RKO (cell line): ENCODE data around the gene TTC4.

Experiments
- DNase-seq: peaks from one replicate; pipeline ENCODE4 v3.0.0-alpha.2; 2016; ENCODE audit warnings: low spot score

TTC4 gene, protein sequence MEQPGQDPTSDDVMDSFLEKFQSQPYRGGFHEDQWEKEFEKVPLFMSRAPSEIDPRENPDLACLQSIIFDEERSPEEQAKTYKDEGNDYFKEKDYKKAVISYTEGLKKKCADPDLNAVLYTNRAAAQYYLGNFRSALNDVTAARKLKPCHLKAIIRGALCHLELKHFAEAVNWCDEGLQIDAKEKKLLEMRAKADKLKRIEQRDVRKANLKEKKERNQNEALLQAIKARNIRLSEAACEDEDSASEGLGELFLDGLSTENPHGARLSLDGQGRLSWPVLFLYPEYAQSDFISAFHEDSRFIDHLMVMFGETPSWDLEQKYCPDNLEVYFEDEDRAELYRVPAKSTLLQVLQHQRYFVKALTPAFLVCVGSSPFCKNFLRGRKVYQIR

DNA sequence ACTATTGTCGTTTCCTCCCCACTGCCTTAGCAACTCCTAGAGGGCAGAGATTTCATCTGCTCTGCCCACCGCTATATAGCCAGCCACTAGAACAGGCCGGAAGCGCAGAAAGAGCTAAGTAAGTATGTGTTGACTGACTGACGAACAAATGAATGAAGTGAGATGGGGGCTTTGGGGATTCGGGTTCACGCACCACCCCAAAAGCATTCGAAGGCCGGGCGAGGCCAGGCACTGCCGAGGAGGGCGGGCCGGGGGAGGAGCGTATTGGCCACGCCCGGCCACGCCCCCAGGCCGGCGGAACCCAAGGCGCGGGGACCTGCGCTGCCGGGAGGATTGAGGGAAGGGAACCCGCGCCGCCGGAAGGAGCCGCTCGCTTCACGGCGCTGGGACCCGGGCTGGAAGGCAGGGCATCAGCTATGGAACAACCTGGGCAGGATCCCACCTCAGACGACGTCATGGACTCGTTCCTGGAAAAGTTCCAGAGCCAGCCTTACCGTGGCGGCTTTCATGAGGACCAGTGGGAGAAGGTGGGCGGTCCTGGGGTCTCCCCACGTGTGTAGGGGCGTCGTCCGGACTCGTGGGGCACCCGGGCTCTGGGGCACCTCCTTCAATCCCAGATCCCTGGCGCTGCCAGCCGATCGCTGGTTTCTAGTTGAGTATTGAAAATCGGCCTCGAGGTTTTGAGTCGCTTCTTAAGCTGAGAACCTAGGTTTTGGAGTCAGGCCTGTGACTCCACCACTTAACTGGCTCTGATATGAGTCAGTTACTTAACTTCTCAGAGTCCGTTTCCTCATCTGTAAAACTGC is at the start of gene TTC4:
TTC4 (plus strand) TSS at position 369 of the 806 bp plus-strand sequence; CDS start at position 417, 48 bp downstream.
- DNase-seq, result peak; percentile 87

DNA sequence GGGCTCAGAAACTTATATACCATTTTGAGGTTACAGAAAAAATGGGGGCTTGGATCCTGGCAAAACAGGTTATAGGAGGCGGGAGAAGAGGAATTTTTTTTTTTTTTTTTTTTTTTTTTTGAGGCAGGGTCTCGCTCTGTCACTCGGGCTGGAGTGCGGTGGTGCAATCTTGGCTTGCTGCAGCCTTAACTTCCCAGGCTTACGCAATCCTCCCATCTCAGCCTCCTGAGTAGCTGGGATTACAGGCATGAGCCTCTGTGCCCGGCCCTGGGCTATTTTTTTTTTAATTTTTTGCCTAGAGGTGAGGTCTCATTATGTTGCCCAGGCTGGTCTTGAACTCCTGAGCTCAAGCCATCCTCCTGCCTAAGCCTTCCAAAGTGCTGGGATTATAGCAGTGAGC is 49.3 kb upstream of the TTC4 start:
- DNase-seq, result no peak

DNA sequence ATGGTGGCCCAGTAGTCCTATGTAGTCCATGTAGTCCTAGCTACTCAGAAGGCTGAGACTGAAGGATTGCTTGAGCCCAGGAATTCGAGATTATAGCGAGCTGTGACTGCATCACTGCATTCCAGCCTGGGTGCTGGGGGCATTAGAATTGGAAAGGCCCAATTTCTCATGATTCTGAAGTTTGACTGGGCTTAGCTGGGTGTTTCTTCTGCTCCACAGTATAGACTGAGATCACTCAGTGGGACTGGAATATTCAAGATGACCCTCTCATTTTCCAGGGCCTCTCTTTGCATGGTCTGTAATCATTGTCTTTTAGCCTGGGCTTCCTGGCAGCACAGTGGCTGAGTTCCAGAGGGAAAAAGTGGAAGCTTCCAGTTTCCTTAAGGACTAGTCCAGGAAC is 47.9 kb upstream of the TTC4 start:
- DNase-seq, result no peak

DNA sequence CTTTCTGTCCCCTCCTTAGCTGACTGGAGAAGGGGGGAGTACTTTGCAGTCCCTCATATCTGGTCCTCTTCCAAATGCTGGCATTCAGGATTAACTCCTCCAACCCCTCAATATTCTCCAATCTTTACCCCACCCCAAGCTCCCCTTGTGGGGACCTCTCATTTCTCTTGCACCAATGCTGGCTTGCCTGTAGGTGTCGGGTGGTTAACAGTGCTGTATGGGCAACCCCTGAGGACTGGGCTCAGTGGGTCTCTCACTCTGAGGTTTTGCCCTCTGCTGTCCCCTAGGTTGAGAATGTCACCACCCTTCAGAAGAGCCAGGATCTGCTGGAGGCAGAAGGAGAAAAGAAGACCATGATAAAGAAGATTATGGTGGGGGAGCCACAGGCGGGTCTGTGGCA is 47.1 kb upstream of the TTC4 start:
- no peak for DNase-seq

DNA sequence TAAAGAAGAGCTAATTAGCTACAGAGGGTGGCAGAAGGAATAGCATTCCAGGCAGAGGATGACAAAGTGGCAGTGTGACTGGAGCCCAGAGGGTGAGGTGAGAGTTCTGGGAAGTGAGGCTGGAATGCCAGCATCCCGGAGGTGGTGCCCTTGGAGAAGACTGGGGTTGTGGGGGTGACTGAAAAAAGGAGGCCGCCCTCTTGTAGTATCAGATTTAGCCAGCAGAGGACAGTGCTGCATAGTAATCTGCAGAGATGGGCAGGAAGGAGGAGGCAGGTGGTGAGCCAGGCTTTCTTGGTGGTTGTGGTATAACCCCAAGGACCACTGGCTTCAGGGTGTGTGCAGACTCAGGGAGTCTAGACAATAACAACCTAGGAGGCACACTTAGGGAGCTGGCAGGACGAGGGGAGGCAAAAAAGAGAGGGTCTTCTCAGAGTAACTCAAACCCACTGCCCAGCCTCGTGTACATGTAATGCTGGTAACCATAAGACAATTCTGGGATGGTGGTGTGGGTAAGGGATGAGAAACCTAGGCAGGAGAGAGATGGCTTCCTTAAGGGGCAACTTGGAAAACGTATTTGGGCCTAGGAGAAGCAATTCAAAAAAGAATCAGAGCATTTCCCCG is 43.6 kb upstream of the TTC4 start:
- peak; percentile 67 for DNase-seq

DNA sequence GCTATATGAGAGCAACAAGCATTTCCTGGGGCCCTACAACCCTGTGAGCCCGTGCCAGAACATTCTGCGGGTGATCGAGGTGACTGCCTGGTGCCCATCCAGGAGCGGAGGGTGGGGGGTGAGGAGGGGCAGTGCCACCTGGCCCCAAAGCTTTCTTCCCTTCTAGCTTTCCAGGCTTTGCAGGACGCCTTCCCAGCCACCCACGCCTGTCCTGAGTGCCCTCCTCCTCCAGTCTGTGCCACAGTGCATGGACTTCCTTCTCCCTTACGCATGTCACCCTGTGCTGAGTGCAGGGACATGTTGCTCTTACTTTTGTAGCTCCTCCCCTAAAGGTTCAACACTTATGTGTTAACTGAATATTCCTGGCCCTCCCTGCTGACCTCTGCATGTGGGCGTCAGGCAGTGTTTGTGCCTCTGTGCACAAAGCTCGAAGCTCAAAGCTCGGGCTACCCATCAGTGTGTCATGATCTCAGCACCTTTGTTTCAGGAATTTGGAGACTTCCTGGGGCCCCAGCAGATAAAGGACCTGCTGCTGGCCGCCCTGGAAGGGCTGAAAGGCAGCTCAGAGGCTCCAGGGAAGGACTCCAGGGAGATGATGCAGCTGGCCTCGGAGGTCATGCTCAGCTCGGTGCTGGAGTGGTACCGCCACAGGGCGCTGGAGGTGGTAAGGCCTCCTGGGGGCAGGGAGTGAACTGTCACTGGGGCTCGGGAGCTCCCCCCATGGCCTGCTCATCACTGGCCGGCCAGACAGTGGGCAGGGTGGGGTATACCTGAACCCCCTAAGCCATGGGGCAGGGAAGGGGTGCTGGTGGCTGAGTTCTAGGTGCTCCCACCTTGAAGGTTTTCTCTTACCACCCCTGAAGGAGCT is 36.7 kb upstream of the TTC4 start:
- no peak for DNase-seq

DNA sequence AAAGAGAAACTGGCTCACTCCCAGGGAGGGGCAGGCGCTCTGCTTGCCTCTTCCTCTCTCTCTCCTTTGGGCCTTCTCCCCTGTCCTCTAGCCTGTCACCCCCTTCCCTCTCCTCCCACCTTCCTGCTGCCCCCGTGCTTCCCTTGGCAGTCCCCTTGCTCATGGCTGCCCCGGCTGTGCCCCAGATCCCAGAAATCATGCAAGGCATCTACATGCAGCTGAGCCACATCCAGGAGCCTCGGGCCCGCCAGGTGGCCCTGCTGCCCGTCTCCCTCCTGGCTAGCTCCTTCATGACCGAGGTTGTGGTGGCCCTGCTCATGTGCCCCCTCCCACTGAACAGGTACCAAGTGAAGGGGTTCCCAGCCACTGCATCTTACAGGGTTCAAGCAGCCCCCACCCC is 36.0 kb upstream of the TTC4 start:
- DNase-seq, result no peak

DNA sequence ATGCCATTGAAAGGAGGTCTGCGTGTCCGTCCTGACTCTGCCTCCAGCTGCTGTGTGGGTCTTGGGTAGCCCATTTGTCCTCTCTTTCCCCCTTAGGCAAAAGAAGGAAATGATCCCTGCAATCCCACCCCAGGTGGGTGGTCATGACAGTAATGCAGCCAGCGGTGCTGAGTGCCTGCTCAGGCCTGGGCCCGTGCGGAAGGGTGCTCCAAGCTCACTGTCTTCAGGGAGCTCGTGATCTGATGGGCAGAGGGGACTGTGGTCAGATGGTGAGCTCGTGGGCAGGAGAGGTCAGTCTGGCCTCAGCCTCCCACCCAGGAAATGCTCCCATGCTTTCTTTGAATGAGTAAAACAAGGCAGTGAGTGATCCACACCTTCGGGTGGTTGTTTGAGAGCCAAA is 35.3 kb upstream of the TTC4 start:
- DNase-seq, result no peak

DNA sequence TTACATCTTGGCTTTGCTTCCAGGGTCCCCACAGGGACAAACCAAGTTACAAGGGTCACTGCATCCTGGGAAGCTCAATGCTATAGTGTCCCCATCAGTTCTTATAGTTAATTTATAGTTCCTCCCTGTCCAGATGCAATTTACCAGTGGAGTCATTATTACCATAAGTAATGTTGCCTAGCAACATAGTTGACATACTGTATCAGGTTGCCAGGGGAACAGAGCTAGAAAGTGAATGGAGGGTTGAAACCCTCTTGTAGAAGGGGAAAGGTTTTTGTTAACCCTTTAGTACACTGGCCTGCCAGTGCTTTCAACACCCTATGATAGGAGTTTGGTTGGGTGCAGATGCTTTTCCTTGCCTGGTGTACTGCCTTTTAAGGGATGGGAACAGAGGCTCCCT is 34.3 kb upstream of the TTC4 start:
- peak; percentile 19 for DNase-seq

DNA sequence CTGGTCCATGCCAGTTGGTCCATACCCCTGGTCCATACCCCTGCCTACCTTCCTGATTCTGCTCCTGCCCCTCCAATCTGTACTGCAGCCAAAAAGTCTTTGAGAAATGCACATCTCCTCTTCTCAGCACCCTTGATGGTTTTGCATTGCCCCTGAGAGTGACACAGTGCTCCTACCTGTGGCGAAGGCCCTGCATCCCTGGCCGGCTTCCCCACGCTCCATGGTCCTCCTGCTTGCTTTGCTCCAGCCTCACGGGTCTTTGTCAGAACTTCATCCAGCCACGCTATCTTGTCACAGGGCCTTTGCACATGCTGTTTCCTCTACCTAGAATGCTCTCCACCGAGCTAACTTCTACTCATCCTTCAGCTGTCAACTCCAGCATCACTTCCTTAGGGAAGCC is 32.2 kb upstream of the TTC4 start:
- no peak for DNase-seq

DNA sequence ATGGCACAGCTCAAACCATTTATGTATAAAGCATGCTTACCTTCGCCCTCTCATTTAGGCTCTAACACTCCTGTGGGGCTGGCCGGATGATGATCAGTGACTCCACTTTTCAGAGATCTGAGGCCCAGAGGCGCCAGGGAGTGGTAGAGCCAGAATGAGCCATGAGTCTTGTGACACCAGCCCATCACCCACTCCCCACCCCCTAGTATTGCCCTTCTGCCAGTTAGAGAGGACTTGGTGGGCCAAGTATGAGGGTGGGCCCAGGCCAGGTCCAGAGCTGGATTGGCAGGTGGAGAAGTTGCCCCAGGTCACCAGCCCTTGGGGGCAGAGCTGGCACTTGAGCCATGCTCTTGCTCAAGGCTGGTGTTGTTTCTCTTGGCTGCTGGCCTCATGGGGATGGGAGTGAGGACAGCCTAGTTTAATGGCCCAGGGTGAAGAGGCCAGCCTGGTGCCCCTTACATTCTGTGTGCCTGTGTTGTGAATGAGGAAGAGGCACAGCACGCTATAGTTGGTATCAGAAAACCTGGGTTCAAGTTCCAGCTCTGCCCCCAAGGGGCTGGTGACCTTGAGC is 30.2 kb upstream of the TTC4 start:
- DNase-seq, result no peak

DNA sequence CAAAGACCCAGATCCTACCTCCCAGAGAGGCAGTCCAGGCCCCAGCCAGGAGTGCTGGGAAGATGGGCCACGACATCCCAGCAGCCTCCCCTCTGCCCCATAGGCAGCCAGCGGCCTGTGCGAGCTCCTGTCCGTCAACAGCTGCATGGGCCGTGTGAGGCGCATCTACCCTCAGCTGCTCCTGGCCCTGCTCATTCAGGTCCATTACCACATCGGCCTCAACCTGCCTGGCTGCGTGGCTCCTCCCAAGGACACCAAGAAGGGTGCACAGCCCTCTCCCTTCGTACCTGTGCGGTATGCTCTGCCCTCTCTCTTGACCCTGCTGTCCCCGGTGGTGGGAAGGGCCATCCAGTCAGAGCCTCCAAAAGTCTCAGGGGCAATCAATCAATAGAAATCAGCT is 29.5 kb upstream of the TTC4 start:
- DNase-seq, result no peak

DNA sequence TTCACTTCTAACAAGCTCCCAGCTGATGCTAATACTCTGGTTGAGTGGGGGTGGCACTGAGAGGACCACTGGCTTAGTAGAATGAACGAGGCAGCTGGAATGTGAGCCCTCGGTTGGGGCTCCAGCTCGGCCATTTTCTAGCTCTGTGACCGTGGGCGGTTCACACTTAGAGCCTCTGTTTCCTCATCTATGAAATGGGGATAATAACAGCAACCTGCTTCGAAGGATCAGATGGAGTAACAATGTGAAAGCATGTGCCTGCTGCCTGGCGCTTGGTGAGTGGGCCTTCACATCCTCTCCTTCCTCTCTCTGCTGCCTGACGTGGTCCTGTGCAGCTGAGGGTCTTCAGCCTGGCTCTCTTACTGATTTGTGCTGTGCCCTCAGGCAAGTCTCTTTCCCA is 20.9 kb upstream of the TTC4 start:
- DNase-seq, result no peak

DNA sequence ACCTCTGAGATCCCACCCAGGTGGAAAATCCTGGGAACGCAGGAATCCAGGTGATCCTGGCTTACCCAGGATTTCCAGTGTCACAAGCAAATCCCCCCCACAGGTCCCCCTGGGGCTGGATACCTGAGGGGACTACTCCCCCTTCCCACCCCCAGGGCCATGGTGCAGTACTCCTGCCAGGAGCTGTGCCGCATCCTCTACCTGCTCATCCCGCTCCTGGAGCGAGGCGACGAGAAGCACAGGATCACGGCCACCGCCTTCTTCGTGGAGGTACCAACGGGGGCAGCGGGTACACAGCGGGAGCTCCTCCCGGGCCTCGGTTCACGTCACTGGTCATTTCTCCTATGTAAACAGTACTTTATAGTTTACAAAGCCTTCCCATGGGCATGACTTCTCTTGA is 20.4 kb upstream of the TTC4 start:
- no peak for DNase-seq

DNA sequence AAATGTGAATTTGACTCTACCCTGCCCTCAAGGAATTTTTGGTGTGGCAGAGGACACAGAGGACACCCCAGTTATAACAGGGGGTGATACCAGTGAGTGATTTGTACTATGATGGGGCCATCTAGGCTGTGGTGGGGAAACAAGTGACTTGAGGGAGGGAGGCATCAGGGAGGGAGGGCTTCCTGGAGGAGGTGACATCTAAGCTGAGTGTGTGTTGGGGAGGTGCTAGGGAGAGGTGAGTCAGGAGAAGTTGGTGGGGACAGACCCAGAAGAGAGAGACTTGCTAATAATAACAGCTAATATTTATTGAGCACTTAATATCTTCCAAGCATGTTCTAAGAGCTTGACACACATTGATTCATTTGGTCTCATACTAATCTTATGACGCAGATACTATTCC is 19.9 kb upstream of the TTC4 start:
- DNase-seq, result no peak

DNA sequence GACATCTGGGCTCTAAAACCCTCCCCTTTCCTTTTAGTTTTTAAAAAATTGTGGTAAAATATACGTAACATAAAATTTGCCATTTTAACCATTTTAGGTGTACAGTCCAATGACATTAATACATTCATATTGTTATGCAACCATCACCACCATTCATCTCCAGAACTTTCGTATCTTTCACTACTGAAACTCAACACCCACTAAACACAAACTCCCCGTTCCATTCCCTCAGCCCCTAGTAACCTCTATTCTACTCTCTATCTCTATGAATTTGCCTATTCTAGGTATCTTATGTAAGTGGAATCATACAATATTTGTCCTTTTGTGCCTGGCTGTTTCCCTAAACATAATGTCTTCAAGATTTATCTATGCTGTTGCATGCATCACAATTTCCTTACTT is 19.4 kb upstream of the TTC4 start:
- DNase-seq, result no peak

DNA sequence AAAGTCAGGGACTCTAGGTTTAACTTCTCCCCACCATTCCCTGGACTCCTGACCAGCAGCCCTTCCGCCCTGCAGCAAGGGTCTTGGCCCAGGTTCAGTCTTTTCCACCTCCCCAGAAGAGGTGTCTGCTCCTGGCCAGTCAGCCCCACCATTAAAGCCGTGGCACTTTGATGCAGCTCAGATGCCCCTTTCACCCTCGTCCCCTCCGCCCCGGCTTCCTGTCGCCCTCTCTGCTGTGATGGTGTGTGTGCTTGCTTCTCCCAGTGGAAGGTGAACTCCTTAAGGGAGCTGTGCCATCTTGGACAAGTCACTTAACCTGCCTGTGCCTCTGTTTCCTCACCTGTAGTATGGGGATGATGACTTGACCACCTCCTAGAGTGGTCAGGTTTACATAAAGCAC is 17.8 kb upstream of the TTC4 start:
- DNase-seq, result no peak

DNA sequence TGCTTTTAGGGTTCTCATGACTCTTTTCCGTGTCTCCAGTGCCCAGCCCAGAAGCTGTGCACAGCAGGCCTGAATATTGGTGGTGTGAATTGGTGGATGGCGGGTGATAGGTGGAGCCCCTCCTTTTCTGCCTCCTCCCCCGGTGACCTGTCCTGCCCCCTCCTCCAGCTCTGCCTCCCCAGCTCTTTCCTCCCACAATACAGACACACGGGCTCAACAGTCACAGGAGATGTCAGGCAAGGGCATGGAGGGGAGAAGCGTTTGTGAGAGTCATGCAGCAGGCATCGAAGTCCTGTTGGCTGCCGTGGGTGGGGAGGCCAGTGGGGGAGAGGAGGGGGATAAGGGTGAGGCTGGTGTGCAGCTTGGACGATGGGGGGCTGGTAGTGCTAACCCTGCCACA is 17.3 kb upstream of the TTC4 start:
- no peak for DNase-seq

DNA sequence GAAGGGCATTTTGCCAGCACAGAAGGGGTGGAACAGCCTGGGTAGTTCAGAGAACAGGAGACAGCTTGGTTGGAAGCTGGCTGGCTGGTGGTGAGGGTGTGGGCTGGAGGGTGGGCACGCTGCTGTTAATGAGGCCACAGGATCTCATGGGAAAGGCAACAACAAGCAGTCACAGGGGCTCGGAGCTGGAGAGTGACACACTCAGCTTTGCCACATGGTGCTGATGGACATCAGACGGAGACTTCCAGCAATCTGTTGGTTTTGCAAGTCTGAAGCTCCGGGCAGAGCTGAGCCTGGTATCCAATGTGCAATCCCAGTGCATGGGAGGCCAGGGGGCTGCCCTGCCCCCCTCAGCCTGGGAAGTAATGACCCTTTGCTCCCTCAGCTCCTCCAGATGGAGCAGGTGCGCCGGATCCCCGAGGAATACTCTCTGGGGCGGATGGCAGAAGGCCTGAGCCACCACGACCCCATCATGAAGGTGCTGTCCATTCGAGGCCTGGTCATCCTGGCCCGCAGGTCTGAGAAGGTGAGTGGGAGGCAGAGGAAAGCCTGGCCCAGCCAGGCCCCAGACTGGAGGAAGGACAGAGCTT is 15.6 kb upstream of the TTC4 start:
- DNase-seq, result no peak

DNA sequence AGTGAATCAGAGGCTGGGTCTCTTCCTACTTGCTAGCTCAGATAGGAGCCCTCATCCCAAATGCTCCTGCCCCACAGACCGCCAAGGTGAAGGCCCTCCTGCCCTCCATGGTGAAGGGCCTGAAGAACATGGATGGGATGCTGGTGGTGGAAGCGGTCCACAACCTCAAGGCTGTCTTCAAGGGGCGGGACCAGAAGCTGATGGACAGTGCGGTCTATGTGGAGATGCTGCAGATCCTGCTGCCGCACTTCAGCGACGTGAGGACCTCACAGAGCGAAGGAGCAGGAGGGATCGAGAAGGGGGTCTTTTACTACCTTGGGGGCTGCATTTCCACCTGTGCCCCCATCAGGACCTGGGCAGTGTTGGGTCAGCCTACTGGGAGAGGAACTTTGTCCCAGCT is 14.6 kb upstream of the TTC4 start:
- DNase-seq, result no peak

DNA sequence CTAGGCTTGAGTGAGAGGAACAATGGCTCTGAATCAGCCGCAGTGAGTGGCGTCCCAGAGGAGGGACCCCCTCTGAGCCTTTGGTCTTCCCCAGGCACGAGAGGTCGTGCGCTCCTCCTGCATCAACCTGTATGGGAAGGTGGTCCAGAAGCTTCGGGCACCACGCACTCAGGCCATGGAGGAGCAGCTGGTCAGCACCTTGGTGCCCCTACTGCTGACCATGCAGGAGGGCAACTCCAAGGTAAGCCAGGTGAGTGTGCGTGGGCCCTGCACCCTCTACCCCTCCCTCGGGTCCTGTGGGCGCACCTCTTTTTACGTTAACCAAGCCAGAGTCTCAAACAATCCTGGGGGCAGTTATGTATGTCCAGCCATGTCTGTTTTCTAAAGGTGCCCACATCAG is 13.7 kb upstream of the TTC4 start:
- no peak for DNase-seq
